AG09309 (cell line): ENCODE results near the gene FKBP7.

Source experiments
- DNase-seq: peaks from one replicate; pipeline ENCODE4 v3.0.0-alpha.2; 2010; ENCODE audit warnings: low read depth
- H3K4me3 ChIP-seq: 2 replicates; pipeline ENCODE4 v1.5.1; 2011; ENCODE audit warnings: mild to moderate bottlenecking, low read depth, low read length, moderate library complexity; ENCODE audit not compliant: control insufficient read depth
- TF ChIP-seq, protein P1 (sequence below): IDR thresholded peaks from 2 replicates; pipeline ENCODE4 v1.5.1; 2011; ENCODE audit warnings: mild to moderate bottlenecking, low read depth, low read length, inconsistent platforms; ENCODE audit not compliant: insufficient read depth, control insufficient read depth; ENCODE audit errors: missing control alignments

Gene FKBP7

DNA sequence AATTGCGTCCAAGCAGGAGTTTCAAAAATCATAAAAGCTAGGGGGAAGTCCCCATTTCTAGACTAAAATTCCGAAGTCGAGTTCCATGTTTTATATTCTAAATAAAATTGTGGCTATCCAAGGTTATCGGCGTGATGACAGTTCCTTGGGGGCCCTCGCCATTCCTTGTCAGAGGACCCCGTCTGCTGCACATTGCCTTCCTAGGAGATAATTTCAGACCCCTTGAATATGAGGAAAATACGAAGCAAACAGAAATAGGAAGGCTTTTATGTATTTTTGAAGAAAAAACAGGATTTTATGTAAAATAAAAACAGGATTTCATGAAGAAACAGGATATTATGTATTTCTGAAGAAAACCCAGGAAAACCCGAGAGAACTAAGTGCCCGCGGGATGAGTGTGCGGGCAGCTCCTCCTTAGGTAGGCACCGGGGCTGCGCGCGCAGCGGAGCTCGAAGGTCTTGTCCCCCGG, 1.4 kb upstream of the FKBP7 start:
- no peak for DNase-seq
- TF ChIP-seq, protein P1, sequence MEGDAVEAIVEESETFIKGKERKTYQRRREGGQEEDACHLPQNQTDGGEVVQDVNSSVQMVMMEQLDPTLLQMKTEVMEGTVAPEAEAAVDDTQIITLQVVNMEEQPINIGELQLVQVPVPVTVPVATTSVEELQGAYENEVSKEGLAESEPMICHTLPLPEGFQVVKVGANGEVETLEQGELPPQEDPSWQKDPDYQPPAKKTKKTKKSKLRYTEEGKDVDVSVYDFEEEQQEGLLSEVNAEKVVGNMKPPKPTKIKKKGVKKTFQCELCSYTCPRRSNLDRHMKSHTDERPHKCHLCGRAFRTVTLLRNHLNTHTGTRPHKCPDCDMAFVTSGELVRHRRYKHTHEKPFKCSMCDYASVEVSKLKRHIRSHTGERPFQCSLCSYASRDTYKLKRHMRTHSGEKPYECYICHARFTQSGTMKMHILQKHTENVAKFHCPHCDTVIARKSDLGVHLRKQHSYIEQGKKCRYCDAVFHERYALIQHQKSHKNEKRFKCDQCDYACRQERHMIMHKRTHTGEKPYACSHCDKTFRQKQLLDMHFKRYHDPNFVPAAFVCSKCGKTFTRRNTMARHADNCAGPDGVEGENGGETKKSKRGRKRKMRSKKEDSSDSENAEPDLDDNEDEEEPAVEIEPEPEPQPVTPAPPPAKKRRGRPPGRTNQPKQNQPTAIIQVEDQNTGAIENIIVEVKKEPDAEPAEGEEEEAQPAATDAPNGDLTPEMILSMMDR, result no peak
- peak overlapping the region; percentile 34 for H3K4me3 ChIP-seq

DNA sequence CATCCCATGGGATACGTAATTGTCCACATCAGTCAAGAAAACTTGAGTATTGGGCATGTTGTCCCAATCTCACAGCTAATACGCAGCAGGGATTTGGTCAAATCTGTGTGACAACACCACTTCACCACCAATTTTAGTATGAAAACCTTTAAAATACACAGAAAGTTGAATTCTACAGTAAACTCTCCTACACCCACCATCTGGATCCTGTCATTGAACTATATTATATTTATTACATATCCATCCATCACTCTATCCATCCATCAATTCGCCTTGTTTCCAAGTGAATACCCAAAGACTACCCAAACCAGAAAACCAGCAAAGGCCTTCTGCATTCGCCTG, 846 bp upstream of the FKBP7 start:
- H3K4me3 ChIP-seq, result peak overlapping the region; percentile 50
- no peak for DNase-seq
- TF ChIP-seq, protein P1, result no peak

- TF ChIP-seq, protein P1, result no peak
- peak overlapping the region; percentile 50 for H3K4me3 ChIP-seq
- DNase-seq, result no peak
These were observed 316 bp downstream of the FKBP7 start for GRCh38 chr2:178478130-178478438.

GRCh38 chr2:178477443-178478129, 814 bp downstream of the FKBP7 start:
- TF ChIP-seq, protein P1, result no peak
- no peak for DNase-seq
- peak overlapping the region; percentile 50 for H3K4me3 ChIP-seq

DNA sequence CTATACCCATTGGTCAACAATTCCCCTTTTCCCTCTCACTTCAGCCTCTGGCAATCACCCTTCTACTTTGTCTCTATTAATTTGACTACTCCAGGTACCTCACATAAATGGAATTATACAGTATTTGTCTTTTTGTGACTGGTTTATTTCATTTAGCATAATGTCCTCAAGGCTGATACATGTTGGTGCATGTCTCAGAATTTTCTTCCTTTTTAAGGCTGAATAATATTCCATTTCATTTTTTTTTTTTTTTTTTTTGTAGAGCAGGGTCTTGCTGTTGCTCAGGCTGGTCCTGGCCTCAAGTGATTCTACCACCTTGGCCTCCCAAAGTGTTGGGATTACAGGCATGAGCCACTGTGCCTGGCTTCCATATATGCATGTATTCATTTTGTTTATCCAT, 1.9 kb downstream of the FKBP7 start:
- TF ChIP-seq, protein P1, result no peak
- no peak overlapping the region for H3K4me3 ChIP-seq
- no peak for DNase-seq

DNA sequence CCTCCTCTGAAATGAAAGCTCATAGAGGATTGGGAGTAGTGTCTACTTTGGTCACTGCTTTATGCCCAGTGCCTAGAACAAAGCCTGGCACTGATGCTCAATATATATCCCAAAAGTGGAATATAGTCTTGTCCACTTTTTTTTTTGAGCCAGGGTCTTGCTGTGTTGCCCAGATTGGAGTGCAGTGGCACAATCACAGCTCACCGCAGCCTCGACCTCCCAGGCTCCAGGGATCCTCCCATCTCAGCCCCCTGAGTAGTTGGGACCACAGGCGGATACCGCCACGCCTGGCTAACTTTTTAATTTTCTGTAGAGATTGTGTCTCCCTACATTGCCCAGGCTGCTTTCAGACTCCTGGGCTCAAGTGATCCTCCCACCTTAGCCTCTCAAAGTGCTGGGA, 3.8 kb downstream of the FKBP7 start:
- DNase-seq, result no peak
- H3K4me3 ChIP-seq, result no peak overlapping the region
- TF ChIP-seq, protein P1, result no peak
